OCI-LY7 (cell line): ENCODE results near the gene SIRPB1. TPM values are rescaled to one million over a fixed set of nuclear protein-coding genes. Genes with fewer than 3 reads are reported as not detected.

Experiments used
- BruUV-seq: library from RNA; stranded (reverse); fragments of 400-500 nt; replicated peaks from 2 replicates; lab custom pipeline; 2021; lab: Mats Ljungman, UMichigan
- CTCF ChIA-PET: fragments of 300-600 bp; sonication (Branson Sonifier 250); formaldehyde crosslinking; loops from one replicate; lab custom pipeline; 2022; ENCODE audit warnings: antibody characterized with exemption; ENCODE audit not compliant: unreplicated experiment; lab: Charles Lee
- POLR2A ChIA-PET: fragments of 300-600 bp; sonication (Branson Sonifier 250); formaldehyde crosslinking; loops from one replicate; lab custom pipeline; 2022; ENCODE audit warnings: antibody characterized with exemption; lab: Charles Lee
- DNase-seq: peaks from one replicate; pipeline ENCODE4 v3.0.0-alpha.2; 2015; ENCODE audit warnings: low spot score
- H2AFZ ChIP-seq: fragments of 200-600 bp; sonication (generic), shearing (Covaris generic); 2 replicates; pipeline ENCODE4 v1.6.1; 2014; ENCODE audit warnings: mild to moderate bottlenecking, antibody characterized with exemption, low read length, moderate library complexity
- H3K27ac ChIP-seq: fragments of 200-600 bp; sonication (generic); 2 replicates; pipeline ENCODE4 v1.5.1; 2014; ENCODE audit warnings: mixed run types, low read depth, mild to moderate bottlenecking, moderate library complexity, low read length, inconsistent platforms; ENCODE audit not compliant: poor library complexity, severe bottlenecking
- H3K36me3 ChIP-seq: fragments of 200-600 bp; sonication (generic); 2 replicates; pipeline ENCODE4 v1.6.1; 2014; ENCODE audit warnings: mild to moderate bottlenecking, antibody characterized with exemption, low read length, moderate library complexity, mixed read lengths; ENCODE audit not compliant: insufficient read depth
- H3K4me1 ChIP-seq: fragments of 200-600 bp; sonication (generic); 2 replicates; pipeline ENCODE4 v1.5.1; 2014; ENCODE audit warnings: mild to moderate bottlenecking, low read length; ENCODE audit not compliant: insufficient read depth, poor library complexity, severe bottlenecking
- H3K4me2 ChIP-seq: fragments of 200-600 bp; sonication (generic); 2 replicates; pipeline ENCODE4 v1.6.1; 2014; ENCODE audit warnings: mild to moderate bottlenecking, low read length
- H3K4me3 ChIP-seq: fragments of 200-600 bp; sonication (generic); 2 replicates; pipeline ENCODE4 v1.5.1; 2014; ENCODE audit warnings: mild to moderate bottlenecking, low read depth, low read length; ENCODE audit not compliant: poor library complexity, severe bottlenecking
- H3K79me2 ChIP-seq: fragments of 200-600 bp; sonication (generic); 2 replicates; pipeline ENCODE4 v1.6.1; 2016; ENCODE audit warnings: low read depth, mild to moderate bottlenecking, low read length, moderate library complexity, mixed read lengths; ENCODE audit not compliant: insufficient read depth
- H3K9me2 ChIP-seq: fragments of 200-600 bp; sonication (generic); 2 replicates; pipeline ENCODE4 v1.6.1; 2016; ENCODE audit warnings: mild to moderate bottlenecking, low read length, mixed read lengths; ENCODE audit not compliant: insufficient read depth
- H3K9me3 ChIP-seq: fragments of 200-600 bp; sonication (generic); 2 replicates; pipeline ENCODE4 v1.6.1; 2014; ENCODE audit warnings: mild to moderate bottlenecking, mixed run types, low read length, mixed read lengths
- H4K20me1 ChIP-seq: fragments of 200-600 bp; sonication (generic); 2 replicates; pipeline ENCODE4 v1.6.1; 2014; ENCODE audit warnings: mild to moderate bottlenecking, antibody characterized with exemption, low read length, moderate library complexity, mixed read lengths; ENCODE audit not compliant: insufficient read depth
- CTCF ChIP-seq: fragments of 200-600 bp; sonication (generic); conservative IDR thresholded peaks from 2 replicates; pipeline ENCODE4 v1.5.1; 2014; ENCODE audit warnings: mild to moderate bottlenecking, antibody characterized with exemption, low read length, moderate library complexity, mixed read lengths
- EZH2phosphoT487 ChIP-seq: fragments of 200-600 bp; sonication (generic); IDR thresholded peaks from 2 replicates; pipeline ENCODE4 v1.6.1; 2018; ENCODE audit warnings: low read depth, borderline replicate concordance, mild to moderate bottlenecking, mixed run types, antibody characterized with exemption, low read length, moderate library complexity, mixed read lengths
- intact Hi-C: fragments of 100-400 bp; cut with micrococcal nuclease; formaldehyde crosslinking; loops from one replicate; pipeline ENCODE4 v1.10.0; 2022; ENCODE audit not compliant: unreplicated experiment
- total RNA-seq, 2 experiments: library from RNA; depleted of rRNA in 1 of 2; stranded (reverse); fragments of >200 nt in 1 of 2; shearing (Covaris generic) in 1 of 2; gene quantifications; 2 replicates each; pipeline ENCODE4 v1.2.3, GENCODE V29; 2014 to 2022

The SIRPB1 gene
- total RNA-seq, 2 experiments from 2014 or later = not detected

- Histone ChIP-seq H3K27ac (no peak overlapping the region), H4K20me1 (no peaks in the 10 kb centered on the region), H3K9me2 (no peaks in the 10 kb centered on the region), H3K9me3 (no peaks in the 10 kb centered on the region), H2AFZ (no peak overlapping the region), H3K4me1 (no peaks in the 10 kb centered on the region), H3K4me3 (no peak overlapping the region), H3K36me3 (no peaks in the 10 kb centered on the region), H3K4me2 (no peak overlapping the region), H3K79me2 (no peaks in the 10 kb centered on the region)
- no peak for DNase-seq
- intact Hi-C loops = no loop called here
- ChIA-PET POLR2A (no interaction called here), CTCF (no interaction called here)
- no TSS peak for BruUV-seq
- TF ChIP-seq EZH2phosphoT487 = no peak
- no peak for TF ChIP-seq CTCF
These were observed 11.7 kb upstream of the SIRPB1 start for GRCh38 chr20:1631309-1632151.

DNA sequence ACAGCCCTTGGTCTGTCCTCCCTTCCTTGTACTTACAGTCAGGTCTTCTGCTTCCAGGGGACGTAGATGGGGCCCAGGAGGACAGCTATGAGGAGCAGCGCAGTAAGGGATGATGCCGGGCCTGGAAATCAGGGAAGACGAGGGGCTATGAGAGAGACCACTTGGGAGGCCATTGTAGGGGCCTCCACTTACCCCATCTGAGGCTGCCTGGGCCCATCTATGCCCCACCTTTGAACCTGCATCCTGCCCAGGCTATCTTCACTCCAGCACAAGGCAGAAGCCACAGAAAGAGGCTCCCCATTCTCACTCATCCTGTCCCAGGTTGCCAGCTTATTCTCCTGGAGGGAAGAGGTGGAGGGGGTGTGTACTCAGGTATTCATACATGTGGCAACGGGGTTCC, 10.4 kb upstream of the SIRPB1 start:
- Histone ChIP-seq H3K9me2 (no peaks in the 10 kb centered on the region), H3K9me3 (no peaks in the 10 kb centered on the region), H3K4me3 (no peak overlapping the region), H3K36me3 (no peaks in the 10 kb centered on the region), H3K4me1 (no peaks in the 10 kb centered on the region), H2AFZ (no peak overlapping the region), H4K20me1 (no peaks in the 10 kb centered on the region), H3K27ac (no peak overlapping the region), H3K79me2 (no peaks in the 10 kb centered on the region), H3K4me2 (no peak overlapping the region)
- DNase-seq = no peak
- no TSS peak for BruUV-seq
- ChIA-PET POLR2A (no interaction called here), CTCF (no interaction called here)
- TF ChIP-seq CTCF (no peak), EZH2phosphoT487 (no peak)
- intact Hi-C loops = no loop called here

DNA sequence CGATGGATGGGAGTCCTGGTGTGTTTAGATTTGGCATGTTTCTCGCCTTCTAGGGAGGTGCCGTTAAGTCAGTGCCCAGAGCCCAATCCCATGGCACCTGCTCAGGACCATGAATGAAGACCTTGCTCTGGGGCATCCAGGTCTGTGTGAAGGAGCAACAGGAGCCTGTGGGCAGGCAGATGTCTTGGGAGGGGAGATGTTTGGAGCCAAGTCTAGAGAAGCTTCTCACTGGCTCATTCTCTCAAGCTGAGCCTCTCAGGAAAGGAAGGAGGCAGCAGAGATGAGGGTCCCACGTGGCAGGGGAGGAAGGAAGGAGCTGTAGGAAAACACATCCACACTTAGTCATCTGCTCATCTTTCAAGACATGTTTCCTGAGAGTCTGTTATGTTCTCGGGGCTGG, 9.5 kb upstream of the SIRPB1 start:
- intact Hi-C loops = no loop called here
- Histone ChIP-seq H3K4me2 (no peak overlapping the region), H3K36me3 (no peaks in the 10 kb centered on the region), H3K9me3 (no peaks in the 10 kb centered on the region), H3K4me3 (no peak overlapping the region), H3K79me2 (no peaks in the 10 kb centered on the region), H3K27ac (no peak overlapping the region), H2AFZ (no peak overlapping the region), H3K4me1 (no peaks in the 10 kb centered on the region), H3K9me2 (no peaks in the 10 kb centered on the region), H4K20me1 (no peaks in the 10 kb centered on the region)
- ChIA-PET POLR2A (no interaction called here), CTCF (no interaction called here)
- TF ChIP-seq EZH2phosphoT487 (no peak), CTCF (no peak)
- DNase-seq = no peak
- no TSS peak for BruUV-seq
